ENCODE results near the gene RPL19.

The RPL19 gene

DNA sequence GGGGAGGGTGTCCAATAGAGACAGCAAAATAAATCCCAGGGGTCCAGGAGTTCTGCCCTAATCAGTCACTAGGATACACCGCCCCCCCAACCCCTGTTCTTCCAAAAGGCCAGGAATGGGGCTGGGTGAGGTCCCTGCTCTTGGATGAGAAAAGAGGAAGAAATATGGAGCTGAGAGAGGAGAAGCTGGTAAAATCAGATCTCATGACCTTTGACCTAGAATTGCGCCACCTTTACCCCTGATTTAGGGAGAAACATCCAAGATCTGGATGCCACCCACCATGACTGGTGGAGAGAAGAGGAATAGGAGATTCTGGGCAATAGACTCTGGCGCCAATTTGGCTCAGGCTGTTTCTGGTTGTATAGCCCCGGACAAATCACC is 1.9 kb upstream of the RPL19 start:
- no peak for DNase-seq

DNA sequence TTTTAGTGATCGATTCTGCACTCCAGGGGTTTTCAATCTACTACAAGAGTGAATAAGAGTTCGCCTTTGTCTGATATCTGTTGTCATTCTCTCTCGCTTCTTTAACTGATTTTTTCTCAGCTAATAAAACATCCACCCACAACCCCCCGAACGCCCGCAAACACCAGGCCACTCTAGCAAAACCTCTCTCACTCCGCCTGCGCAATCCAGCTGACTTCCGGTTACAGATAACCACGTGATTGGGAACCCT is 338 bp upstream of the RPL19 start:
- peak; percentile 94 for DNase-seq

DNA sequence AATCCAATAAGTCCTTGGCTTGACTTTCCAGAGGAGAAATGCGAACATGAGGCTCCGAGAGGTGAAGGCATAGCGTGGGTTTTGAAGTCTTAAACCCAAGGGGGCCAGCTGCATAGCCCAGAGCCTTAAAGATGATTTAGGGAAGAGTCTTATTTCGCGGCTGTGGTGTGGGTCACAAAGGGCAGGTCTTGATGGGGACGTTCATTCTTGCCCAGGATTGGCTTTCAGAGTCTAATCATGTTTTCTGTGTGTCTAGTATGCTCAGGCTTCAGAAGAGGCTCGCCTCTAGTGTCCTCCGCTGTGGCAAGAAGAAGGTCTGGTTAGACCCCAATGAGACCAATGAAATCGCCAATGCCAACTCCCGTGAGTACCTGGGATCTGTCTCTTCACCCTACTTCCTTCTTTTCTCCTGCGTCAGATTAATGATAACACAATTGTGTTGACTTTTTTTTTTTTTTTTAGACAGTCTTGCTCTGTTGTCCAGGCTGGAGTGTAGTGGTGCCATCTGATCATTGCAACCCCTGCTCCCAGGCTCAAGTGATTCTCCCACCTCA is 951 bp downstream of the RPL19 start:
- DNase-seq: no peak

DNA sequence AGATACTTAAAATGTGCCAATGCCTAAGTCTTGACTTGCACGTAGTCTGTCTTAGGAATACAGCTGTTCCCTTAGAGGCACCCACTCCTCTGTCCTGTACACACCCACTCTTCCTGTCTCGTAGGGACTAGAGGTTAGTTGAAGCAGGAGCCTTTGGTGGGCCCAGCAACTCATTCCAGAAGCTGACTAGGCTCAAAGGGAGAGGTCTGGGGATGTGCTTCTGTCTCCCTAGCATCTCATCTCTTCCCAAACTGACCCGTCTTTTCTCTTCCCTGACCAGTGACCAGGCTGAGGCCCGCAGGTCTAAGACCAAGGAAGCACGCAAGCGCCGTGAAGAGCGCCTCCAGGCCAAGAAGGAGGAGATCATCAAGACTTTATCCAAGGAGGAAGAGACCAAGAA is 4.2 kb downstream of the RPL19 start:
- DNase-seq: no peak

DNA sequence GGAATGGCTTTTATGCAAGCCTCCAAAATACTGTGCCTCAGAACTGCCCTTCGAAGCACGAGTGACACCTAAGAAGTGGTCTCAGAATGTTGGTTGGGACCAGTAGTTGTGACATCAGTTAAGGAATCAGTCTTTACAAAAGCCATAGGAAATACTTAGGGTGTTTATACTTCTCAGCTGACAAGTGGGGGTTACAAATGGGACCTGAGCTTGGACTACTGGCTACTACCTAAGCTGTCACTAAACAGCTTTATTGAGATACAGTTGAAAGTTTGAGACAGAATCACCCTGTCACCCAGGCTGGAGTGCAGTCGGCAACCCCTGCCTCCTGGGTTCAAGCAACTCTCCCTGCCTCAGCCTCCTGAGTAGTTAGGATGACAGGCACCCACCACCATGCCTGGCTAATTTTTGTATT is 5.0 kb downstream of the RPL19 start:
- DNase-seq: no peak

DNA sequence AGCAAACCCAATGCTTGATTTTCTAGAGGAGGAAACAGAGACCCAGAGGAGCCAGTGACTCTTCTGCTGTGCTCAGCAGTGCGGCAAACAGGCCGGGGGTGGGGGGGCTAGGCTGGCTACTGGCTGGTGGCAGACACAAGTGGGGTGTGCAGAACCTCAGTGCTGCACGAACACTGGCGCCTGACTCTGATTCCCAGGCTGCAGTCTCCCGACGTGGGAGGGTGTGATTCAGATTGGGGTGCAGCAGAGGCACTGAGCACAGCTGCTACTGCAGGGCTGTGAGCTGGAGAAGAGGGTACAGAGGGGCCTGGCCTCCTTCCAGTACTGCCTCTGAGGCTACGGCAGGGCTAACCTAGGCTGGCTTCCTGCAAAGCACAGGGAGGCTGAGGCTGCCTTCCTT is 8.1 kb downstream of the RPL19 start:
- DNase-seq: peak; percentile 37

DNA sequence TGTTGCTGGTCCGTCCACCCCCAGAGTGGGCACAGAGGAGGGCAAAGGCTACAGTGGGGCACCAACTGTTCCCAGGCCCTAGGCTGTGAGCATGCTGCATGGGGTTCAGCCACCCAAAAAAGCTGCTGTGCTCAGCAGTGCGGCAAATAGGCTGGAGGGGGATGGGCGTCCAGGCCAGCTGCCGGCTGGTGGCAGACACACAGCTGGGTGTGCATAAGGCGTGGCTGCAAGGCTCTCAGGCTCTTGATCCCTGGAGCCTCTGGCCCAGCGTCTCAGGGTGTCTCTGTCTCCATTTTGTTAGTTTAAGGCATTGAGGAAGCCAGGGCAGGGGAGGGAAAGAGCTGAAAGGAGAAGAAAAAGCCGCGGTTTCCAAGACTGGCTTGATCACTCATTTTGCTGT is 8.8 kb downstream of the RPL19 start:
- peak; percentile 90 for DNase-seq

DNA sequence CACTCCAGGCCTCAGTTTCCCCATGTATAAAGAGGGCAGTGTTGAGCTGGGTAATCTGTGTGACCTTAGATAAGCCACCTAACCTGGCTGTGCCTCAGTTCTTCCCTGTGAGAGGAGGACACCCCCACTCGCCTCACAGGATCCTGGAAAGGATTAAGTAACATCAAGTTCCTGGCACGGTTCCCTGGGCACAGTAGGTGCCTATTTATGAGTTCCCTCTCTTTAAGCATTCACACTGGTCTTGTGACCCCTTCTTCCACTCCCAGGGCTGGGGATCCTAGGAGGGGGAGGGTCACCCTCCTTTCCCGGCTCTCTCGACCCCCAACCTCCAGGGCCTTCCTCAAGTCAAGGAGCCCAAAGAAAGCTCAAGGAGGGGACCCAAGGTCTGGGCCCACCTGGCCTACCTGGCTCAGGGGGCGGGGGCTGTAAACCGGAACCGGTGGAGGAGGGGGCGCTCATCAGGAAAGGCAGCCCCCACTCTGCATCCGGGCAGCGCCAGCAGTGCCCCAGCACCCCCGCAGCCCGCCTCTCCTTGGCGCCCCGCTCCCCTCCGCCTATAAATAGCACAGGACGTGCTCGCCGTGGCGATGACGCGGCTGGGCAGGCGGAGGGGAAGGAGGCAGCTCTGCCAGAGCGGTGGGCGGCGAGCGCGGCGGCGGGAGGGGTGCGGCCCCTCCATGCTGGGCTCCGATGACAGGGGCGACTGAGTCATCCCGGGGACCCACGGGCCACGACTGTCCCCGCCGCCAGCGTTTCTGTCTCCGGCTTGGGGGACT is 9.4 kb downstream of the RPL19 start:
- DNase-seq: peak; percentile 48

DNA sequence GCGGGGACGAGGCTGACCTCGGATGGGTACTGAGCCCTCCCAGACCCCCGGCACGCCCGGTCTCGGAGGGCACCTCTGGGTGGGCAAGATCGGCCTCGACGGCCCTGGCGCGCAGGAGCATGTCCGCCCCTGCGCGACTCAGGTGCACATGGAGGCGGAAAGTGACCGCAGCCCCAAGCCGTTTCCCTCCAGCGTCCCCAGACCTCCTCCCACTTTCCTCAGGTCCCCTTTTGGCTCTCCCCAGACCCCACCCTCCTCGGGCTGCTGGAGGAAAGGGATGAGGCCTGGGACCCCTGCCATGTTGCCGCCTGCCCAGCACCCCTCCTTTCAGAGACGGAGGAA is 10.0 kb downstream of the RPL19 start:
- DNase-seq: no peak

DNA sequence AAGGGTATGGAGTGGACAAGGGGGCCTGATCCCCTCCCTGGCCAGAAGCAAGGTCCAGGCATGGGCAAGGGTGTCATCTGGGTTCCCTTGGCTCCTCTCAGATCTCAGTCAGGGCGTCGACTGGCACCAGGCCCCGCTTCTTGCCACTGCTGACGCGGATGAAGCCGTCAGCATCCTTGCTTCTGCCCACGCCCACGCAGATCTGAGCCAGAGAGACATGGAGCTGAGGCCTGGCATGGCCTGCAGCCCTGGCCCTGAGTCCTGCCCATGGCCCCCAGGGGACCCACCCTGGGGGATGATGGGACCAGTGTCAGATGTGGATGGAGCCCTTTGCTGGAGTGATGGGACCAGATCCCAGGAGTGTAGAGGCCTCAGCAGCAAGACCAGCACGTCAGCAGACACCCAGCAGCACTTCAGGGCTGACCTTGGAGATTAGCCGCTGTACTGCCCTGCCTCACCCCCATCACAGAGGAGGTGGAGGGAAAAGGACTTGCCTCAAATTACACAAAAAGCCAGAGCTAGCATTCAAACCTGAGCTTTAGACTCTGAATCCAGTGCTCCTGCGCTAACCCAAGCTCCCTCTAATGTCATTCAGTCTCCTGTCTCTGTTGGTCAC is 12.2 kb downstream of the RPL19 start:
- no peak for DNase-seq

DNA sequence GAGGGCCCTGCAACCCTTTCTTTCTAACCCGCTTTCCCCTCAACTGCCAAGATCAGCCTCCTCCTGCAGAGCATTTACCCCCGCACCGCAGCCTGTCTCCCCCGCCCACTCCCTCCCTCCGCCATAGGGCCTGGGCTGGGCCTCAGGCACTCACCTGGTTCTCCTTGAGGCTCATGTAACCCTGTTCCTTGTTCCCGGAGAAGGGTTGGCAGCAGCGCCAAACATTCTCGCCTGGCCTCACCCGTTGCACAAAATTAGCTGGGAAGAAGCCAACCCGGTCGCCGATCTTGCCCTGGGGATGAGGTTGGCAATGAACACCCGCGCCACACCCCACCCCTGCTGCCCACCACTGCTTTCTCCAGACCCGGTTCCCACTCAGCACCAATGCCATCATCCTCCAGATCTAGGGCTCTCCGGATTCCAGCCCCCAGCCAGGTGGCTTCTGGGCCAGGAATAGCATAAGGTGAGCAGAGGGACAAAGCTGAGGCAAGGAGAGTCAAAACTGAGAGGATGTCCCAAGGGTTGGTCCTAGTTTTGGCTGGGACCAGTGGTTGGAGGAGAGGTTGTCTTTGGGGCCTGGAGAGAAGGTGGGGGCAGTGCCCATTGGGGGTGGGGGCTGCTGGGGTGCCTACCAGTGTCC is 12.9 kb downstream of the RPL19 start:
- peak; percentile 37 for DNase-seq

DNA sequence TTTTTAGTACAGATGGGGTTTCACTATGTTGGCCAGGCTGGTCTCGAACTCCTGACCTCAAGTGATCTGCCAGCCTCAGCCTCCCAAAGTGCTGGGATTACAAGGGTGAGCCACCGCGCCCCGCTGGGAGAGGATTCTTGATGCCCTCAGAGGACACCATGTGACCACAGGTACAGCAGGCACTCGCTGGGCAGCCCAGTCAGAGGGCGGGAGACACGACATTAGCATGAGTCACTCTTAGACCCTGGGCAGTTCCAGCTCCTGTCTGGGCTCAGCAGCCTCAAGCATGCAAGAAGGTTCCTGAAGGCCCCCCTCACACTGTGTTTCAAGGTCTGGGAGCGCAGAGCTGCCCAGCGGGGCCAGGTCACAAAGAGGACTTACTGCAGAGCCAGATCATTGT is 13.8 kb downstream of the RPL19 start:
- no peak for DNase-seq

DNA sequence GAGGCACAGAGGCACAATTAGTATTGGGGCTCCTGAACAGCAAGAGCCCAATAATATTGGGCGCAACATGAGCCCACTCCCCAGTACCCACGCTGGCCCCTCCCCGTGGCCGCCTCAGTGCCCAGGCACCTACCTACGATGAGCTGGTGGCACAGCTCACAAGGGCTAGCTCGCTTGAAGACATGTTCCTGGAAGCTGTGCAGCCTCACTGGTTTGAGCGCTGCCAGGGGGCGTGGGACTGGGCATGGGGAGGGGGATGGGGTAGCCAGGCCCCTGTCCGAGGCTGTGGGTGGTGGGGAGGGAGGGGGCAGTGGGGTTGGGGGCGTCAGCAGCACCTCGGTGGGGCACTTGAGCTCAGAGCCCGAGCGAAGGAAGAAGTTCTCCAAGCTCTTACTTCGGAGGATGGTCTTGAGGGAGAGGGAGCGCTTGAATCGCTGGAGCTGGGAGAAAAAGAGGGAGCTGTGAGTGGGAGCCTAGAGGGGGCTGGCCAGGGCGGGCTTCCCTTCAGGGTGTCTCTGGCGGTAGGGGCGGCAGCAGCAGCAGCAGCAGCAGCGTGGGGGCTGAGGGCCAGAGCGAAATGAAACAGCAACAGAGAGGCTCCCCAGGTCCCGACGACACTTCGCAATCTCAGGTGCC is 17.8 kb downstream of the RPL19 start:
- no peak for DNase-seq

DNA sequence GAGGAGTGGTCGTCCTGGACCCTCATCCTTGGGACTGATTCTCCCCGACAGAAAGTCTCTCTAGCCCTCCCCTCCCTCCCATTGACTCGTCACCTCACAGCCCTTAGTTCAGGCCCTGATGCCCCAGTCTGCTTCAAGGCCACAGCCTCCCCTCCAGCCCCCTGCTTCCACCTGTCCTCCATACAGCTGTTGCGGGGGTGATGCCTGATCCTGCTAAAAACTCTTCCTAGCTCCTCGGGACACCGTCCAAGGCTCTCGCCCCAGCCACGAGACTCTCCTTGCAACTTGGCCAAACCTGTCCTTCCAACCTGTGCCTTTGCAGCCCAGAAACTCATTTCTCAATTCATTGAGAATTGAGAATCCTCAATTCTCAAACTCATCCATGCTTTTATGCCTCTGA is 18.8 kb downstream of the RPL19 start:
- DNase-seq: no peak

DNA sequence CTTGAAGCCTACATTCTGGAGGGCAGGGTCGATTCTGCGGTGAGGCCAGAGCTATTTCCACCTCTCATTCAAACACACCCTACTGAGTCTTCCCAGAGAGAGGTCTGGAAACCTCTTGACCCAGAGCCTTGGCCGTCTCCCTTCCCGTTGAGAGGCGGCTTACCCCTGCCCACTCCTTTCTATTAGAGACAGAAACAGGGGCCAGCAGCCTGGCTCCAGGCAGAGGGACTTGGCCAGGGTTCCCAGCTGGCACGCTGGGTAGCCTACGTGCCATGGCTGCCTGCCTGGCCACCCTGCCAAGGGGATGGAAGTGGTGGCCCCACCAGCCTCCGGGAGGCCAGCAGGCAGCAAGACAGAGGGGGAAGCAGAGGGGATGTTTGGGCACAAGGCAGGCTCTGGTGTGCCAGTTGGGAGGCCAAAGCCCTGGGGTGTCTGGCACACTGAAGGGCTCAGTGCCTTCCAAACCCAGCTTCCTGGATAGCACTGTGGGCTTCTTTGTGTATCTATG is 19.6 kb downstream of the RPL19 start:
- no peak for DNase-seq

DNA sequence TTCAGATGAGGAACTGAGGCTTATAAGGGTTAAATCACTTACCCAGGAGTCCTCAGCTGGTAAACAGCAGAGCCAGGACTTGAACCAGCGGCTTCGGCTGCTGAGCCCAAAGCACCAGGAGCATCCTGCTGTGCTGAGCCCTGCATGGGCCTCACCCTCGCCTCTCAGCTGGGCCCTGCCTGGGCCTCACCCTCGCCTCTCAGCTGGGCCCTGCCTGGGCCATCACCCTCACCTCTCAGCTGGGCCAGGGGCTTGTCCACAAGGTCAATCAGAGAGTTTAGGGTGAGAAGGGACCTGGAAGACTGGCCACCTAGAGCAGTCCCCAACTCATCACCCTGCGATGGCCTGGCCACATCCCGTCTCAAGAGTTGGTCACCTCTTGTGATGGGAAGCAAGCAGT is 21.5 kb downstream of the RPL19 start:
- DNase-seq: no peak

DNA sequence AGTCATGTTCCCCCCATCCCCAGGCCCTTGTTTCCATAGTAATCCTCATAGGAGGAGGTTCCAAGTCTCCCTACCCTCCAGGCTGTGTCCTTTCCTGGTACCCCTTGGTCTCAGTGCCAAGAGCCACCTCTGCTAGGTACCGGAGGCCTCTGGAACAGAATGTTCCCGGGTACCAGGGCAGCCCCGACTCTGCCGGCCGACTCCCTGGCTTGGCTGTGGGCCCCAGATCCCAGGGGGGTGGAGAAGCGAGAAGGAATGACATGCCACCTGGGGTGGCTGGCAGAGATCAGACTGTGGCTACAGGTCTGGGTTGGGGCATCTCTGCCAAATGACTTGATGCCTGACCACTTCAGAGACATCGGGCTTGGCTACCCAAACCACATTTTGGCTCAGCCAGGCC is 22.1 kb downstream of the RPL19 start:
- no peak for DNase-seq

DNA sequence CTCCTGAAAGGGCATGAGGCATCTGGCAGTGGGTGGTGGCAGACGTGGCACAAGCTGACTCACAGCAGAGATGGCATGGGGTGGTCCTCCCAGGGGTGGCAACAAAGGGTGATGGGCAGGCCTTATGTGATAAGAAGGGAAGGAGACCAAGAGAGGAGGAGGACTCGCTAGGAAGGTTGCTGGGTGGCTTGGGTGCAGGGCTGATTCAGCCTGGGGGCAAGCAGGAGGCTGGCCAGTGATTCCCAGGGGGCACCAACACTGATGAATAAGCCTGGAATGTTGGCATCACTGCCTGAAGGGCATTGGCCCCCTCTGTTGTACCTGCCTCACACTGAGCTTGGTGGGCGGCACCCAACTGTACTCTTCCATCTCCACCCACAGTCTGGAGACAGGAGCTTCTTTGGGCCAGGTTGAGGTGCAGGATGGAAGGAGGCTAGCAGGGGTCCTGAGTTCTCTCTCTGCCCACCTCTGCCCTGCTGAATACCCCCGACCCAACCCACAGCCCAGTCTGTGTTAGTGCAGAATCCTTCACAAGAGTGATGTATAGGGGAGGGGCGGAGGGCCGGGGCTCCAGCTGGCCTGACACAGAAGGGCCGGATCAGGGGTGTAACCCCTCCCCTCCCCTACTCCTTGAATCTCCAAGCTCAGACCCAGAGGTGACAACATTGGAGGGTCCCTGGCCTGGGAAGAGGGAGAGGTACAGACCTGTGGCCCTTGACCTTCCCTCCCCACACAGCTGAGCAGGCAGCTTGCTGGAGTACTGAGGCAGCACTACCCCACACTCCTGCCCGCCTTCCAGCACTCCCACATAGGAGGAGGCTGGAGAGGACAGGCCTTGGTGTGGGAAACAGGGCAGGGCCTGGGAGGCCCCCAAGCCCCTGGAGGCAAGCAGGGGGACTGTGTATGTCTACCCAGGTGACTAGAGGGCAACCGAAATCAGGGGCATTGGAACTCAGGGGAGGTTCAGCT is 23.1 kb downstream of the RPL19 start:
- DNase-seq: no peak

DNA sequence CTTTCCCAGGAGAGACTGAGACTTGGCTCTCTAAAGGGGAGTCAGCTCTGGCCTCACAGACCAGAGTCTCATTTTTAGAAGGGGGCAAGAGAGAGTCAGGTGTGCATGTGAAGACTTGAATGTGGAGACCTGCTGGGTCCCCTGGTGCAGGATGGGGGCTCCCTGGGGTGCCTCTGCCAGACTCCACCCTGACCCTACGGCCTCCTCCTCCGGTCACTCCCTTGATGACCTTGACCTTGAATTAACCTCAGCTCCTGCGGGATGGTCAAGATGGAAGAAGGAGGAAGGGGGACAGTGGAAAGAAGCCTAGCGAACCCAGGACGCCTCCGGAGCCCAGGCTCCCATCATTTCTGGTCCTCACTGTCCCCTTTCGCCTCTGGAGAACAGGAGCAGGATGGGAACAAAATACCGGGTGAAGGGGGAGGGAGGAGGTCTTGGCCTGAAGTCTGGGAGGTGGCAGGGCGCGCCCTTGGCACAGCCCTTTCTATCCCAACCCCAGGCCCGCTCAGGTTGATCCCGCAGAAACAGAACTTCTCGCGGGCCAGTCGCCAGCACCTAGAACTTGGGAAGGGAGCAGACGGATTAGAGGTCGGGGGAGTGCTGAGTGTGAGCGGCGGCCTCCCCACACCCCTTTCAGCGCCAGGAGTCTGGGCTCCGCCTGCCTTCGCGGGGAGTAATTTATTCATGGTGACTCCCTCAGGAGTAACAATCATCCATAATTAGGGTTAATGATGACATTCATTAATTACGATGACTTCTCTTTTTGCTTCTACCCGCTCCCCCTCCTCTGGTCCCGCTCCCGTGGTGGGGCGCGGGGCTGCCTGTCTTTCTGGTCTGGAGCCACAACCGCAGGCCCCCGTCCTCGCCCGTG is 24.1 kb downstream of the RPL19 start:
- DNase-seq: no peak

DNA sequence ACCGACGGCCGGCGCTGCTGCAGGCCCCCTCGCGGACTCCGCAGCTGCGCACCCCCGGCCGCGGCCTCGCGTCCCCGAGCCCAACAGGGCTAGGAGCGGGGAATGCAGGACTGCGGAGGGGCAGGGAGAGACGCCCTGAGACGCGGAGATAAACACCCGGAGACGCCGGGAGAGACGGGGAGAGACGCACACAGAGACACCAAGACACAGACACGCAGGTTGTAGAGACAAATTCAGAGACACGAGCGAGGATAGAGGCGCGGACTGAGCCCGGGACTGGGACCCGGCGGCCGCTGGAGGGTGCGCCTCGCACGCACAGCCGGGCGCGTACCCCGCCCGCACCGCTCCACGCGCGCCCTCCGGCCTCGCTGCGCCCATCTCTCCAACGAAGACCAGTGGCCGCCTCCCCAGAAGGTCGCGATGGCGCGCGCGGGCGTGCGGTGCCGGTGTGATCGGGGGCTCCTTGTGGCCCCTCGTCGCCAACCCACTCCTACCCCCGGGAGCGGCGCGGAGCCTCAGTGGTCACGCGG is 24.8 kb downstream of the RPL19 start:
- no peak for DNase-seq

DNA sequence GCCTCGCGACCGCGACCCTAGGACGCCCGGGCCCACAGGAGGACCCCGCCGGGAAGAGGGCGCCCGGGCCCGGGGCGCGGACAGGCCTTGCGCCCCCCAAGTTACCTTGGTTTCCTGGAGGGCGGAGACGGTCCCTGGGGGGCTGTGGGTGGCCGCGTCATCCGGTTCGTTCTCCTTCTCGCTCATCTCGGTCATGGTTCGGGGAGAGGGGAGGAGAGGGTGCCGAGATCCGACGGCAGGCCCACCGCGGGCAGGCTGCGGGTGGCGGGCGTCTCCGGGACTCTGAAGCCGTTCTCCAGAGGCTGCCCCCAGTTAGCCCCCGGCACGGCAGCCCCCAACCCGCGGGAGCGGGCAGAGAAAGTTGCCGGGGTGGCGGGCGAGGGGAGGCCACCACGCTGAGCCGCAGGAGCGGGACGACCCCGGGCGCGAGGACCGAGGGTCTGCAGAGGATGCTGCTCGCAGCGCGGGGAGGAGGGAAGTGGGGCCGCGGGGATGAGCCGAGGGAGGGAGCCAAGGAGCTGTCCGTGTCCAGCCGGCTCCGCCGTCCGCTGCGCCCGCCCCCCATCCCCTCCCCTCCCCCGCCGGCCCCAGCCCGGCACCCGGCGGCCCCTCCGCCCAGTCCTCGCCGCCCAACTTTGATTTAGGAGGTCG is 25.4 kb downstream of the RPL19 start, which contains the start of gene STAC2:
STAC2 (minus strand) TSS at position 638 of the 651 bp plus-strand sequence; CDS start at position 195, 443 bp downstream.
- DNase-seq: no peak

All from NCI-H2171 (cell line).